PC-9 (cell line): ENCODE measurements around the gene DNAJA1. TPM values are rescaled to one million over a fixed set of nuclear protein-coding genes. Genes with fewer than 3 reads are reported as not detected.

Experiments used
- total RNA-seq: library from RNA; stranded (reverse); gene quantifications from 2 replicates; pipeline ENCODE4 v1.2.3, GENCODE V29; 2021

The DNAJA1 gene
- total RNA-seq, 1 experiment from 2014 or later, result 88.4 TPM

Other genes starting within 250 kb of the DNAJA1 start
- gene TMEM215, start 241.7 kb upstream of the DNAJA1 start, total RNA-seq, result not detected in 2 replicates
- 37.3 and 44.3 TPM in 2 replicates for gene APTX, start 23.6 kb upstream of the DNAJA1 start, total RNA-seq
- 12.6 and 14.5 TPM in 2 replicates for gene SMU1, start 51.4 kb downstream of the DNAJA1 start, total RNA-seq
- gene B4GALT1, start 142.1 kb downstream of the DNAJA1 start, total RNA-seq, result 75.6 and 87.2 TPM in 2 replicates
- gene SPINK4, start 214.9 kb downstream of the DNAJA1 start, total RNA-seq, result not detected in 2 replicates
- gene BAG1, start 239.4 kb downstream of the DNAJA1 start, total RNA-seq, result 21.9 and 35.5 TPM in 2 replicates
- gene CHMP5, start 239.8 kb downstream of the DNAJA1 start, total RNA-seq, result 63.0 and 78.2 TPM in 2 replicates